GM12878 (cell line): ENCODE data around the gene MRPL1. TPM values are rescaled to one million over a fixed set of nuclear protein-coding genes. Genes with fewer than 3 reads are reported as not detected.

Experiments used
- ATAC-seq: fragments of 200-7000 bp; cut with Tn5 transposase; 3 replicates; pipeline ENCODE4 v1.9.1; 2020; ENCODE audit warnings: mild to moderate bottlenecking, moderate library complexity
- BruUV-seq: library from RNA; stranded (reverse); fragments of 400-500 nt; replicated peaks from 2 replicates; lab custom pipeline; 2021; lab: Mats Ljungman, UMichigan
- CTCF ChIA-PET: fragments of 300-600 bp; sonication (Branson Sonifier 250); formaldehyde crosslinking; extraction: SDS; loops from one replicate; lab custom pipeline; 2021; ENCODE audit warnings: inconsistent platforms; lab: Yijun Ruan, JAX
- POLR2A ChIA-PET: fragments of 350-600 bp; formaldehyde crosslinking; extraction: SDS; loops from one replicate; lab custom pipeline; 2021; ENCODE audit warnings: inconsistent platforms; lab: Charles Lee
- RAD21 ChIA-PET: fragments of 300-600 bp; sonication (Branson Sonifier 250); formaldehyde crosslinking; loops from one replicate; lab custom pipeline; 2023; ENCODE audit warnings: antibody characterized with exemption; ENCODE audit not compliant: unreplicated experiment; lab: Charles Lee
- SMC1A ChIA-PET: fragments of 300-600 bp; sonication (Branson Sonifier 250); formaldehyde crosslinking; loops from one replicate; lab custom pipeline; 2023; ENCODE audit not compliant: unreplicated experiment, uncharacterized antibody; lab: Charles Lee
- DNase-seq: peaks from one replicate; pipeline ENCODE4 v3.0.0-alpha.2; 2011; ENCODE audit warnings: low read depth, low spot score
- FAIRE-seq: peaks from 3 replicates; lab custom pipeline; 2011; peaks lifted over from hg19 to GRCh38; lab: Jason Lieb, UNC
- H2AFZ ChIP-seq: 2 replicates; pipeline ENCODE4 v1.6.0; 2011; ENCODE audit warnings: low read depth, low read length, control low read depth; ENCODE audit not compliant: control insufficient read depth
- H3K27ac ChIP-seq: 2 replicates; pipeline ENCODE4 v1.5.1; 2011; ENCODE audit warnings: control low read depth; ENCODE audit not compliant: control insufficient read depth, insufficient read depth
- H3K27me3 ChIP-seq, 2 experiments: replicated peaks in 1 of 2; 2 replicates each; pipeline versions ENCODE4 v1.6.0 to v1.6.1; 2011; ENCODE audit warnings: low read length in 1 of 2; ENCODE audit not compliant: control insufficient read depth in 2 of 2, insufficient read depth in 2 of 2
- H3K36me3 ChIP-seq, 2 experiments: 2 replicates each; pipeline ENCODE4 v1.5.1; 2011; ENCODE audit warnings: low read length in 1 of 2; ENCODE audit not compliant: control insufficient read depth in 2 of 2, insufficient read depth in 2 of 2
- H3K4me1 ChIP-seq: 2 replicates; pipeline ENCODE4 v1.6.1; 2011; ENCODE audit warnings: mild to moderate bottlenecking, low read length, moderate library complexity, mixed read lengths; ENCODE audit not compliant: control insufficient read depth, insufficient read depth
- H3K4me2 ChIP-seq: 2 replicates; pipeline ENCODE4 v1.6.0; 2011; ENCODE audit warnings: control low read depth; ENCODE audit not compliant: control insufficient read depth, insufficient read depth
- H3K4me3 ChIP-seq: fragments of 200-600 bp; sonication (generic); 2 replicates; pipeline ENCODE4 v1.5.1; 2016
- H3K79me2 ChIP-seq: 2 replicates; pipeline ENCODE4 v1.6.0; 2011; ENCODE audit warnings: low read length; ENCODE audit not compliant: control insufficient read depth, insufficient read depth
- H3K9ac ChIP-seq: 2 replicates; pipeline ENCODE4 v1.8.0; 2011; ENCODE audit warnings: low read length, control low read depth, mixed read lengths; ENCODE audit not compliant: control insufficient read depth, insufficient read depth
- H3K9me3 ChIP-seq: replicated peaks from 3 replicates; pipeline ENCODE4 v1.5.1; 2011; ENCODE audit warnings: mild to moderate bottlenecking, low read length; ENCODE audit not compliant: control insufficient read depth, insufficient read depth
- H4K20me1 ChIP-seq: 2 replicates; pipeline ENCODE4 v1.6.0; 2011; ENCODE audit not compliant: control insufficient read depth, insufficient read depth
- ASH2L ChIP-seq: fragments of 300-600, 200-600 bp; sonication (generic); IDR thresholded peaks from 2 replicates; pipeline ENCODE4 v1.6.1; 2017; ENCODE audit warnings: low read depth, mild to moderate bottlenecking, borderline replicate concordance
- BACH1 ChIP-seq: fragments of 450-650 bp; IDR thresholded peaks from 2 replicates; pipeline ENCODE4 v1.6.1; 2017; ENCODE audit warnings: mild to moderate bottlenecking, borderline replicate concordance
- CREM ChIP-seq: IDR thresholded peaks from 2 replicates; pipeline ENCODE4 v1.6.1; 2014; ENCODE audit warnings: antibody characterized with exemption, low read depth
- EP300 ChIP-seq, 2 experiments: fragments of 150-350 bp in 1 of 2; IDR thresholded peaks; 2 replicates each; pipeline ENCODE4 v1.6.1; 2011 to 2012; ENCODE audit warnings: low read depth in 2 of 2, low read length in 2 of 2, borderline replicate concordance in 1 of 2, improper control_type of control experiment in 1 of 2, inconsistent platforms in 1 of 2; ENCODE audit not compliant: control insufficient read depth in 1 of 2
- GABPA ChIP-seq: IDR thresholded peaks from 2 replicates; pipeline ENCODE4 v1.6.1; 2014; ENCODE audit warnings: antibody characterized with exemption, low read depth, mild to moderate bottlenecking, inconsistent platforms
- JUND ChIP-seq: IDR thresholded peaks from 2 replicates; pipeline ENCODE4 v1.6.1; 2012; ENCODE audit warnings: low read depth, mild to moderate bottlenecking, low read length, improper control_type of control experiment, moderate library complexity
- KLF5 ChIP-seq: fragments of 450-650 bp; IDR thresholded peaks from 2 replicates; pipeline ENCODE4 v1.6.1; 2014; ENCODE audit warnings: mild to moderate bottlenecking; ENCODE audit not compliant: partially characterized antibody
- MAX ChIP-seq: IDR thresholded peaks from 2 replicates; pipeline ENCODE4 v1.6.1; 2012; ENCODE audit warnings: low read depth, low read length, improper control_type of control experiment
- MEF2B ChIP-seq: fragments of 450-650 bp; IDR thresholded peaks from 2 replicates; pipeline ENCODE4 v1.6.1; 2018; ENCODE audit warnings: mild to moderate bottlenecking, moderate library complexity; ENCODE audit not compliant: partially characterized antibody, poor library complexity, severe bottlenecking
- NFIC ChIP-seq: IDR thresholded peaks from 2 replicates; pipeline ENCODE4 v1.6.1; 2012; ENCODE audit warnings: low read depth, mild to moderate bottlenecking, inconsistent platforms, low read length, moderate library complexity
- POU2F2 ChIP-seq: IDR thresholded peaks from 3 replicates; pipeline ENCODE4 v1.6.1; 2011; ENCODE audit warnings: low read depth, mild to moderate bottlenecking, low read length, borderline replicate concordance
- RAD21 ChIP-seq: IDR thresholded peaks from 2 replicates; pipeline ENCODE4 v1.6.1; 2011; ENCODE audit warnings: mild to moderate bottlenecking, low read depth, low read length, moderate library complexity; ENCODE audit not compliant: insufficient read depth
- RELA ChIP-seq: fragments of 450-650 bp; IDR thresholded peaks from 2 replicates; pipeline ENCODE4 v1.8.0; 2014; ENCODE audit warnings: borderline replicate concordance; ENCODE audit not compliant: partially characterized antibody
- RELB ChIP-seq: fragments of 450-650 bp; IDR thresholded peaks from 2 replicates; pipeline ENCODE4 v1.6.1; 2017; ENCODE audit warnings: low read depth, mild to moderate bottlenecking, moderate library complexity
- STAT3 ChIP-seq: IDR thresholded peaks from 2 replicates; pipeline ENCODE4 v1.6.1; 2011; ENCODE audit warnings: low read depth, low read length, improper control_type of control experiment
- ZNF274 ChIP-seq: IDR thresholded peaks from one replicate; pipeline ENCODE4 v1.8.0; 2011; ENCODE audit not compliant: insufficient read length, insufficient read depth
- WGBS: methylation state at CpG from one replicate; pipeline ENCODE4 v1.1.6; 2016; ENCODE audit warnings: low lambda C conversion rate; ENCODE audit not compliant: insufficient replicate concordance, insufficient coverage; ENCODE audit errors: missing lambda C conversion rate; 5-methylcytosine and 5-hydroxymethylcytosine counted together
- in situ Hi-C: fragments of 300-500 bp; cut with MboI; formaldehyde crosslinking; loops from 9 replicates; pipeline ENCODE4 v1.14.3; 2018; ENCODE audit warnings: mixed read lengths
- intact Hi-C: fragments of 100-400 bp; cut with micrococcal nuclease; formaldehyde crosslinking; loops from one replicate; pipeline ENCODE4 v1.14.2; 2022; ENCODE audit not compliant: unreplicated experiment
- polyA plus RNA-seq, 11 experiments: library from polyadenylated mRNA; depleted of rRNA in 4 of 11; unstranded in 6 of 11; stranded (reverse) in 5 of 11; fragments of >200 nt; fragmentation: Nextera tagmentation in 4 of 11; fragmentation: Illumina TruSeq in 1 of 11; extraction: Ambion mirVana in 4 of 11; extraction: Trizol in 1 of 11; gene quantifications; 1 replicate in 1 of 11; 2 replicates in 10 of 11; pipeline versions ENCODE4 v1.2.1 to v1.2.3, GENCODE V29; 2011 to 2016; ENCODE audit warnings: inconsistent platforms in 2 of 11, missing spikeins in 2 of 11, low read depth in 1 of 11
- total RNA-seq, 4 experiments: library from RNA; depleted of rRNA in 3 of 4; stranded (reverse); fragments of >200 nt in 3 of 4; fragmentation: Illumina TruSeq in 1 of 4; extraction: Trizol in 1 of 4; gene quantifications; 2 replicates each; pipeline versions ENCODE4 v1.2.1 to v1.2.3, GENCODE V29; 2013 to 2021

The MRPL1 gene
- total and polyA plus RNA-seq, 10 of the 15 experiments (the other 5 are each of a cell fraction or from before 2014, with no cell fraction given) = 20.2 to 35.7 (median 28.2) TPM

- TF ChIP-seq RELB (no peak), KLF5 (no peak)
These were observed 46.1 kb upstream of the MRPL1 start (continued) for GRCh38 chr4:77816546-77816945.

DNA sequence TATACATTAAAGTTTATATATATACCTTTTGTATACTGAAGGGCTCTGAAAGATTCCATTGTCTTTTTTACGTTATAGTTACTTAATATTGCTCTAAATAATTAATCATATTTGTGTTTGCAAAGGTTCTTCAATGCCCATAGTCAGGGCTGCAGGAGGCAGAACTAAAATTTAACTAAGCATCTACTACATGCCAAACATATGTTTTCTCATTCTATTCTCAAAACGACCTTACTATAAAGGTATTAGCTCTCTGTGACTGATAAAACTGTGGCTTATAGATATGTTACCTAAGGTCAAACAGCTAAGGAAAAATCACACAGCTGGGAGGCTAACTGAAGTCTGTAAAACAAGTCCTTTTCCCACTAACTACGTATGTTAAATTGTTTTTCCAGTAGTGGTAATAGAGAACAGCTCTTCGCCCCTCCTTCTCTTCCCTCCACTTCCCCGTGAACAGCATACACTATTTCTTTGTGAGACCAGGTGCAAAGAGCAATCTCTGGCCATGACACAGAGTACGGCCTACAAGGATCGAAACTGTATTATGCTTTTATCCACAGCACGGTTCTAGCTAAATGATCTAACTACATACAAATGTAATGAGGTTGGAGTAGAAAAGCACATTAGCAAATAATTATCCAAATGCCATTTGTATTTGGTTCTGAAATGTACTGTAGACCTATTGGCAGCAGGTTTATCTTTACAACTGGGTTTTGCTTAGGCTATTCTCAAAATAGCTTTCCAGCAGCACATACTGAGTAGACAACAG is 45.1 kb upstream of the MRPL1 start:
- WGBS = 47% methylated on average over 8 of the region's 8 CpGs
- Histone ChIP-seq H4K20me1 (no peaks in the 10 kb centered on the region), H3K79me2 (peaks cover 32% of the 10 kb centered on the region), H3K9me3 (no peaks in the 10 kb centered on the region), H3K27me3 (no peaks in the 10 kb centered on the region), H3K4me2 (peak overlapping the region; percentile 77), H3K9ac (0 out of 2 replicates have a peak overlapping the region, but pooled peaks have one; percentile 81), H3K4me1 (peaks cover 3% of the 10 kb centered on the region; the same call in 1 of the 2 replicates), H2AFZ (peak overlapping the region; percentile 55), H3K27ac (peak overlapping the region; percentile 8; the same call in 1 of the 2 replicates), H3K36me3 (no peaks in the 10 kb centered on the region), H3K4me3 (peak overlapping the region; percentile 92)
- no peak for ATAC-seq
- BruUV-seq = no TSS peak
- ChIA-PET POLR2A (no interaction called here), SMC1A (interaction anchor here (0.9 to 1.7 kb wide), 5 partner anchors 9 to 74 kb away, joined by 3 to 7 read pairs (median 3); partner anchors contain the start of gene MRPL1), CTCF (interaction anchor here (0.6 to 1.6 kb wide), 4 partner anchors 34 to 242 kb away, joined by 3 to 8 read pairs (median 4); partner anchors contain the start of gene MRPL1), RAD21 (interaction anchor here (0.6 to 1.4 kb wide), 4 partner anchors 30 to 1121 kb away, joined by 3 to 13 read pairs (median 4); partner anchors contain the start of genes MRPL1 and PAQR3)
- FAIRE-seq = no peak
- TF ChIP-seq RELA (no peak), MEF2B (no peak), EP300 (IDR thresholded peaks at IDR 0.05; ENCODE audit: borderline replicate concordance in 1 of 2, control insufficient read depth in 1 of 2, low read depth in 2 of 2, low read length in 2 of 2) (no peak), POU2F2 (no peak), MAX (no peak), STAT3 (no peak), RAD21 (no peak), BACH1 (no peak), ASH2L (no peak), NFIC (no peak), ZNF274 (no peak), GABPA (no peak), JUND (no peak), CREM (no peak)
- in situ Hi-C loops = no loop called here
- intact Hi-C loops = no loop called here
- DNase-seq = no peak
